HG03354 (cell line): Measurements from ENCODE around the gene PROB1.
"Not testable (repeated sequence)": the region's sequence is repeated elsewhere in the genome, so short reads cannot be mapped to it uniquely, and the experiment has no call there.

Experiments used
- ATAC-seq: cut with Tn5 transposase; IDR thresholded peaks from one replicate; pipeline ENCODE4 v1.9.1; 2021; ENCODE audit warnings: mild to moderate bottlenecking; ENCODE audit not compliant: unreplicated experiment, poor library complexity, severe bottlenecking

PROB1 gene

GRCh38 chr5:139345442-139345841 lies 49.5 kb downstream of the PROB1 start:
- not testable (repeated sequence) for ATAC-seq

- ATAC-seq: no peak
Measured at GRCh38 chr5:139344177-139344576, 50.7 kb downstream of the PROB1 start.

- no peak for ATAC-seq
Measured at GRCh38 chr5:139343476-139343875, 51.4 kb downstream of the PROB1 start.

GRCh38 chr5:139342423-139342723 lies 52.5 kb downstream of the PROB1 start:
- peak; percentile 55 for ATAC-seq

- peak; percentile 94 for ATAC-seq
Measured at GRCh38 chr5:139341689-139342422, 53.0 kb downstream of the PROB1 start, which contains the start of gene PAIP2. Gene PAIP2 (plus strand): TSS chr5:139341854. CDS start chr5:139363785, 21,931 bp downstream.

GRCh38 chr5:139341187-139341688 lies 53.7 kb downstream of the PROB1 start:
- no peak for ATAC-seq
